Breast epithelium (tissue), 4 donors: ENCODE data around the gene VGLL4. TPM values are rescaled to one million over a fixed set of nuclear protein-coding genes. Genes with fewer than 3 reads are reported as not detected.

Experiments used
- DNase-seq, 2 donors: peaks; one replicate each; pipeline ENCODE4 v3.0.0-alpha.2; 2019; ENCODE audit warnings: low spot score in 2 of 2
- H3K27ac ChIP-seq, 2 donors: fragments of 200-600 bp; sonication (generic) in 1 of 2; one replicate each; pipeline ENCODE4 v1.5.1; 2016 to 2019; ENCODE audit warnings: mild to moderate bottlenecking in 1 of 2
- H3K27me3 ChIP-seq, 2 donors: fragments of 200-600 bp; sonication (generic) in 1 of 2; one replicate each; pipeline versions ENCODE4 v1.5.1 to v1.6.0; 2017 to 2019; ENCODE audit warnings: control low read depth in 1 of 2, mild to moderate bottlenecking in 1 of 2
- H3K36me3 ChIP-seq: fragments of 200-600 bp; one replicate; pipeline ENCODE4 v1.5.1; 2019
- H3K4me1 ChIP-seq, 2 donors: fragments of 200-600 bp; sonication (generic); one replicate each; pipeline ENCODE4 v1.5.1; 2016 to 2019; ENCODE audit warnings: control low read depth in 1 of 2
- H3K4me3 ChIP-seq, 3 donors: fragments of 200-600 bp; sonication (generic); 1 replicate in 2 of 3; 2 replicates in 1 of 3; pipeline ENCODE4 v1.5.1; 2016 to 2019; ENCODE audit warnings: mild to moderate bottlenecking in 3 of 3, moderate library complexity in 2 of 3
- H3K9me3 ChIP-seq, 2 donors: fragments of 200-600 bp; sonication (generic) in 1 of 2; one replicate each; pipeline ENCODE4 v1.5.1; 2016 to 2019; ENCODE audit warnings: control low read depth in 1 of 2
- POLR2A ChIP-seq: fragments of 450-650 bp; IDR thresholded peaks from one replicate; pipeline ENCODE4 v1.6.1; 2016; ENCODE audit warnings: antibody characterized with exemption, mild to moderate bottlenecking, moderate library complexity
- POLR2AphosphoS5 ChIP-seq, 3 donors: sonication (generic); formaldehyde crosslinking; IDR thresholded peaks; one replicate each; pipeline ENCODE4 v1.6.1; 2017; ENCODE audit warnings: antibody characterized with exemption in 3 of 3
- intact Hi-C: fragments of 100-400 bp; cut with DNase I; formaldehyde crosslinking; loops from one replicate; pipeline ENCODE4 v1.15.1; 2023; ENCODE audit warnings: low total_unique reads
- total RNA-seq, 3 donors: library from RNA; depleted of rRNA; stranded (reverse); fragments of >200 nt; gene quantifications; one replicate each; pipeline ENCODE4 v1.1.0, GENCODE V29; 2016
- TF ChIP-seq, protein P1 (sequence below), 3 donors: fragments of 450-650 bp; IDR thresholded peaks; one replicate each; pipeline ENCODE4 v1.5.1; 2016 to 2017; ENCODE audit warnings: antibody characterized with exemption in 3 of 3, mild to moderate bottlenecking in 3 of 3, moderate library complexity in 3 of 3

Gene VGLL4, protein sequence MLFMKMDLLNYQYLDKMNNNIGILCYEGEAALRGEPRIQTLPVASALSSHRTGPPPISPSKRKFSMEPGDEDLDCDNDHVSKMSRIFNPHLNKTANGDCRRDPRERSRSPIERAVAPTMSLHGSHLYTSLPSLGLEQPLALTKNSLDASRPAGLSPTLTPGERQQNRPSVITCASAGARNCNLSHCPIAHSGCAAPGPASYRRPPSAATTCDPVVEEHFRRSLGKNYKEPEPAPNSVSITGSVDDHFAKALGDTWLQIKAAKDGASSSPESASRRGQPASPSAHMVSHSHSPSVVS
- total RNA-seq = 10 to 100 TPM; 48.0 to 90.0 (median 68.5) TPM

DNA sequence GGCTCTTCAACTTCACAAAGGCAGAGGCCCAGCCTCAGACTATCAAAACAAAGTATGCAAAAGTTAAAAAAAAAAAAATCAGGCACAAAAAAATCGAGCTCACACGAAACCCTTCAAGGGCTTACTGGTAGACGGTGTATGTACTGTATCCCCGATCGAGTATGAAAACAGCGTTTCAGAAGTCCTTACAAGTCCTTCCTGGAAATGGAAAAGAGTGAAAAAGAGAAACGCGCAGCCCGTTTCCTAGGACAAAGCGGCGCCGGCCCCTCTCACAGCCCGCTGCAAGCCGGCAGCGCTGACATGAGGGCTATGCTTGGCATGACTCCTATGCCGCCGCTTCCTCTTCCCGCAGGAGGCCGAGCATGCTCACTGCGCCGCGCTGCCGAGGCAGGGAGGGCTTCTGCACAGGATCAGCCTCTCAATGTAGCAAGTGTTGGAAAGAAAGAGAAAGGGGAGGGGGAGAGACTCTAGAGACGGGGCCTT is at the start of gene VGLL4:
Gene VGLL4, minus strand, starts transcription at position 311 of the 483 bp plus-strand sequence. CDS start 397 bp downstream, outside the sequence.
- peak; percentile 75 to 79 for DNase-seq
- TF ChIP-seq, protein P1, sequence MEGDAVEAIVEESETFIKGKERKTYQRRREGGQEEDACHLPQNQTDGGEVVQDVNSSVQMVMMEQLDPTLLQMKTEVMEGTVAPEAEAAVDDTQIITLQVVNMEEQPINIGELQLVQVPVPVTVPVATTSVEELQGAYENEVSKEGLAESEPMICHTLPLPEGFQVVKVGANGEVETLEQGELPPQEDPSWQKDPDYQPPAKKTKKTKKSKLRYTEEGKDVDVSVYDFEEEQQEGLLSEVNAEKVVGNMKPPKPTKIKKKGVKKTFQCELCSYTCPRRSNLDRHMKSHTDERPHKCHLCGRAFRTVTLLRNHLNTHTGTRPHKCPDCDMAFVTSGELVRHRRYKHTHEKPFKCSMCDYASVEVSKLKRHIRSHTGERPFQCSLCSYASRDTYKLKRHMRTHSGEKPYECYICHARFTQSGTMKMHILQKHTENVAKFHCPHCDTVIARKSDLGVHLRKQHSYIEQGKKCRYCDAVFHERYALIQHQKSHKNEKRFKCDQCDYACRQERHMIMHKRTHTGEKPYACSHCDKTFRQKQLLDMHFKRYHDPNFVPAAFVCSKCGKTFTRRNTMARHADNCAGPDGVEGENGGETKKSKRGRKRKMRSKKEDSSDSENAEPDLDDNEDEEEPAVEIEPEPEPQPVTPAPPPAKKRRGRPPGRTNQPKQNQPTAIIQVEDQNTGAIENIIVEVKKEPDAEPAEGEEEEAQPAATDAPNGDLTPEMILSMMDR (IDR thresholded peaks at IDR 0.05) = peak in 1 of 3 donors; percentile 17
- TF ChIP-seq POLR2A (no peak), POLR2AphosphoS5 (IDR thresholded peaks at IDR 0.05) (peak; percentile 71 to 78 (median 74))
- peak within 1 kb of the TSS; percentile 92 to 98 for H3K27ac ChIP-seq
- no peaks in the 10 kb centered on the region for H3K36me3 ChIP-seq
- intact Hi-C loops = no loop called here
- no peaks in the 10 kb centered on the region for H3K27me3 ChIP-seq
- peaks cover 0 to 9% of the 10 kb centered on the region in 2 donors for H3K4me1 ChIP-seq
- no peaks in the 10 kb centered on the region for H3K9me3 ChIP-seq
- H3K4me3 ChIP-seq = peak within 1 kb of the TSS; percentile 68 to 88 (median 75)

DNA sequence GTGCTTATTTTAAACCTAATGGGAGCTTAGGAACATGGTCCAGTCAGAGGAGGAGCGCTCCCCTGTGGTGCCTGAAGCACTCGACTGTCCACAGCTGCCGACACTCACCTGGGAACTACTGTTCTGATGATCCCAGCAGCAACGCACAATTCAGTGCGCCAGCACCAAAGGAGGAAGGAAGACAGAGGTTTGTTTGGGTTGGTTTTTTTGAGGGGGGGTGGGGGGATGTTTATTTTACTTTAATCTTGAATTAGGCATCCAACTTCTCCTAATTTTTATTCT is 48.8 kb upstream of the VGLL4 start:
- no peak overlapping the region for H3K27ac ChIP-seq
- intact Hi-C loops = no loop called here
- no peaks in the 10 kb centered on the region for H3K4me1 ChIP-seq
- TF ChIP-seq, protein P1 (IDR thresholded peaks at IDR 0.05) = no peak
- TF ChIP-seq POLR2A (no peak), POLR2AphosphoS5 (IDR thresholded peaks at IDR 0.05) (no peak)
- no peaks in the 10 kb centered on the region for H3K27me3 ChIP-seq
- no peaks in the 10 kb centered on the region for H3K36me3 ChIP-seq
- no peak for DNase-seq
- no peak overlapping the region for H3K4me3 ChIP-seq
- H3K9me3 ChIP-seq = no peaks in the 10 kb centered on the region

DNA sequence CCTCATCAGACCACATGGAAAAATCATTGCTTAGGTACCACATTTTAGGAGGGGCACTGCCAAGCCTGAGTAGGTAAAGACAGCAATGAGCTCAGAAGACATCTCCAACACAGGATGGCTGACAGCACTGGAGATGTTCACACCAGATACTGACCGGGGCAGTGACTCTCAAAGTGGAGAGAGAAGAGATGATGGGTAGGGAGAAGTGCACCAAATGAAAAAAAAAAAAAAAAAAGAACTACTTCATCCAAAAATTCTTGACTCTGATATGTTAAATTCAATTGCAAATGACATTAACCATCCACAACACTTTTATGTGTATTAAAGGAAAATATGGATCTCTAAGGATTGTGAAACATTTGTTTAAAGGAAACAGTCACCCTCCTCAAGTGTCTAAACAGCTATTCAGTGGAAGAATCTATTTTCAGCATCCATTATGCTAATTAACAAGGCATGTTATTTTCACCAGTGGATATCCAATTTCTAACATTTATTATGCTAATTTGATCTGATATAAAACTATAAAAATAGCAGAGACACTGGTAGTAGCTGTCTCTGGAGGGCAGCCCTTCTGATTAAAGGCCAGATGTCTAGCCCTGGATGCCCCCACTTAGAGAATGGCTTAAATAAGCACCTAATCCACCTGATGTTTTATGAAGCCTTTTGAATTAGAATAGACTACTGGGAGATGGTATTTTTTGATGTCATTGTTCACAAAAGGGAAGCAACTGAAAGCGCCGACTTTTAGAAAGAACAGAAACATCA is 48.2 kb upstream of the VGLL4 start:
- Histone ChIP-seq H3K36me3 (no peaks in the 10 kb centered on the region), H3K4me3 (no peak overlapping the region), H3K27ac (no peak overlapping the region), H3K4me1 (no peaks in the 10 kb centered on the region), H3K27me3 (no peaks in the 10 kb centered on the region), H3K9me3 (no peaks in the 10 kb centered on the region)
- DNase-seq = no peak
- intact Hi-C loops = no loop called here
- TF ChIP-seq POLR2A (no peak), POLR2AphosphoS5 (IDR thresholded peaks at IDR 0.05) (no peak)
- TF ChIP-seq, protein P1 (IDR thresholded peaks at IDR 0.05) = no peak

DNA sequence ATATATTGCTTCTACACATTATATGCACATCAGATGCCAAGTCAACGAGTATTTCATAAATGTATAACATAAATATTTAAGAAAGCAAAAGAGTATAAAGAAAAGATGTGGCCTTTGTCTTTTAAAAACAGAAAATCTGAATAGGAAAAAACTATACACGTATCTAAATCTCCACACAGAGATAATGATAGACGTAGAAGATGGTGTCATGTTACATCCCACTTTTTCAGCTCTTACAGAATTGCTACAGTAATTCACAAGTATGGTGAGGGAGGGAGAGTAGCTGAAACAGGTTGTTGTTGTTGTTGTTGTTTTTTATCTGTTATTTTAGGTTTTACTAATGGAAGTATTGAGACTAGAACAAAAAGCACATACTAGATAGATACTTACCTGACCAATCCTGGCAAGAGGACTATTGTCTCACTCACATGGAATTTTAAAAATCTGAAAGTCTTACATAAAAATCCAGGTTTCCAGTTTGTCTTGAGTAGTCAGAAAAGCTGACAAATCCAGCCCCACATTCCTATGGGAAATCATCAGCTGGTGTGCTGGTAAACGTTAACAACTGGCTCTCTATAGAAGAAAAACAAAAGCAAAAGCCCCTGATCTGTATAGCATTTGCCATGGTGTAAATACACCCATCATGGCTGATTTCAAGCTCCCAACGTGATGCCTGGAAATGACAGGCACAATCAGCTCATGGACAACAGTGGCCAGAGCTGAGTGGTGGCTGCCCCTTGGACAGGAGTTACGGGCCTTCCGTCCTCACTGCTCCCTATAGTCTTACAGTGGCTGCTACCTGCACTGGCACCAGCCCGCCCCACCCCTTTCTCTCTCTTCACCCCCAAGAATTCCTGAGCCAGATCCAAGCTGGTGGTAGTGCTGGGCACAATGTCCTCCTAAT is 47.4 kb upstream of the VGLL4 start:
- no peak for TF ChIP-seq POLR2A
- TF ChIP-seq, protein P1 (IDR thresholded peaks at IDR 0.05) = no peak
- TF ChIP-seq POLR2AphosphoS5 (IDR thresholded peaks at IDR 0.05) = no peak
- intact Hi-C loops = no loop called here
- Histone ChIP-seq H3K4me3 (no peak overlapping the region), H3K4me1 (no peaks in the 10 kb centered on the region), H3K27me3 (no peaks in the 10 kb centered on the region), H3K27ac (no peak overlapping the region), H3K36me3 (no peaks in the 10 kb centered on the region), H3K9me3 (no peaks in the 10 kb centered on the region)
- DNase-seq = no peak
